Stimulated activated CD4-positive, alpha-beta T cell treated with anti-CD3 and anti-CD28 coated beads, Interleukin-15, amount 100 ng/mL, for 24 hours (primary cell): ENCODE measurements around the gene EXTL2.
"Not testable (repeated sequence)": the region's sequence is repeated elsewhere in the genome, so short reads cannot be mapped to it uniquely, and the experiment has no call there.

ENCODE experiments used
- DNase-seq: peaks from one replicate; pipeline ENCODE4 v3.0.0-alpha.2; 2020

Gene EXTL2

GRCh38 chr1:100896481-100896982, 1.9 kb upstream of the EXTL2 start:
- DNase-seq = peak; percentile 55

- DNase-seq = peak; percentile 98
These were observed 1.2 kb upstream of the EXTL2 start, which contains the start of gene SLC30A7 for GRCh38 chr1:100895540-100896480. Gene SLC30A7, plus strand, starts transcription at chr1:100896090. Its CDS starts 173 bp downstream, at chr1:100896263.

GRCh38 chr1:100893718-100894117, 924 bp downstream of the EXTL2 start:
- DNase-seq = no peak

- DNase-seq = no peak
These were observed 2.1 kb downstream of the EXTL2 start for GRCh38 chr1:100892554-100892953.

- no peak for DNase-seq
These were observed 3.3 kb downstream of the EXTL2 start for GRCh38 chr1:100891380-100891779.

GRCh38 chr1:100889869-100890482, 4.7 kb downstream of the EXTL2 start:
- not testable (repeated sequence) for DNase-seq

GRCh38 chr1:100889007-100889406, 5.6 kb downstream of the EXTL2 start:
- not testable (repeated sequence) for DNase-seq

- no peak for DNase-seq
These were observed 10.7 kb downstream of the EXTL2 start for GRCh38 chr1:100883963-100884362.

GRCh38 chr1:100882698-100883097, 11.9 kb downstream of the EXTL2 start:
- no peak for DNase-seq

- DNase-seq = no peak
These were observed 13.0 kb downstream of the EXTL2 start for GRCh38 chr1:100881687-100882086.

- no peak for DNase-seq
These were observed 15.2 kb downstream of the EXTL2 start for GRCh38 chr1:100879422-100879821.

GRCh38 chr1:100876291-100876690, 18.4 kb downstream of the EXTL2 start:
- DNase-seq = no peak

GRCh38 chr1:100875228-100875627, 19.4 kb downstream of the EXTL2 start:
- DNase-seq = no peak

GRCh38 chr1:100874433-100874832, 20.2 kb downstream of the EXTL2 start:
- DNase-seq = no peak

- DNase-seq = no peak
These were observed 24.6 kb downstream of the EXTL2 start for GRCh38 chr1:100869996-100870395.

- DNase-seq = no peak
These were observed 26.2 kb downstream of the EXTL2 start for GRCh38 chr1:100868364-100868995.

- no peak for DNase-seq
These were observed 27.8 kb downstream of the EXTL2 start for GRCh38 chr1:100866901-100867206.

- DNase-seq = no peak
These were observed 28.4 kb downstream of the EXTL2 start for GRCh38 chr1:100866041-100866900.

- DNase-seq = no peak
These were observed 32.1 kb downstream of the EXTL2 start for GRCh38 chr1:100862591-100862990.

GRCh38 chr1:100861379-100861778, 33.3 kb downstream of the EXTL2 start:
- no peak for DNase-seq

- no peak for DNase-seq
These were observed 34.1 kb downstream of the EXTL2 start for GRCh38 chr1:100860397-100860991.

- DNase-seq = not testable (repeated sequence)
These were observed 39.5 kb downstream of the EXTL2 start for GRCh38 chr1:100855116-100855515.
